Vagina (tissue), 2 donors: Measurements from ENCODE around the gene CABP5.

Source experiments
- POLR2AphosphoS5 ChIP-seq, 2 donors: sonication (generic); formaldehyde crosslinking; IDR thresholded peaks; one replicate each; pipeline ENCODE4 v1.9.0; 2017; ENCODE audit warnings: antibody characterized with exemption in 2 of 2, mild to moderate bottlenecking in 2 of 2, low read depth in 1 of 2; ENCODE audit not compliant: insufficient read depth in 1 of 2
- TF ChIP-seq, protein P1 (sequence below), 3 experiments: fragments of 450-650 bp in 2 of 3; fragments of 200-600 bp in 1 of 3; sonication (generic) in 1 of 3; IDR thresholded peaks; one replicate each; pipeline ENCODE4 v1.5.1; 2017 to 2019; ENCODE audit warnings: antibody characterized with exemption in 3 of 3, mild to moderate bottlenecking in 2 of 3, moderate library complexity in 2 of 3

- TF ChIP-seq, protein P1, sequence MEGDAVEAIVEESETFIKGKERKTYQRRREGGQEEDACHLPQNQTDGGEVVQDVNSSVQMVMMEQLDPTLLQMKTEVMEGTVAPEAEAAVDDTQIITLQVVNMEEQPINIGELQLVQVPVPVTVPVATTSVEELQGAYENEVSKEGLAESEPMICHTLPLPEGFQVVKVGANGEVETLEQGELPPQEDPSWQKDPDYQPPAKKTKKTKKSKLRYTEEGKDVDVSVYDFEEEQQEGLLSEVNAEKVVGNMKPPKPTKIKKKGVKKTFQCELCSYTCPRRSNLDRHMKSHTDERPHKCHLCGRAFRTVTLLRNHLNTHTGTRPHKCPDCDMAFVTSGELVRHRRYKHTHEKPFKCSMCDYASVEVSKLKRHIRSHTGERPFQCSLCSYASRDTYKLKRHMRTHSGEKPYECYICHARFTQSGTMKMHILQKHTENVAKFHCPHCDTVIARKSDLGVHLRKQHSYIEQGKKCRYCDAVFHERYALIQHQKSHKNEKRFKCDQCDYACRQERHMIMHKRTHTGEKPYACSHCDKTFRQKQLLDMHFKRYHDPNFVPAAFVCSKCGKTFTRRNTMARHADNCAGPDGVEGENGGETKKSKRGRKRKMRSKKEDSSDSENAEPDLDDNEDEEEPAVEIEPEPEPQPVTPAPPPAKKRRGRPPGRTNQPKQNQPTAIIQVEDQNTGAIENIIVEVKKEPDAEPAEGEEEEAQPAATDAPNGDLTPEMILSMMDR (IDR thresholded peaks at IDR 0.05), result no peak
- no peak for TF ChIP-seq POLR2AphosphoS5 (IDR thresholded peaks at IDR 0.05; ENCODE audit: insufficient read depth in 1 of 2, low read depth in 1 of 2)
Observed at GRCh38 chr19:48023011-48023410, 20.9 kb downstream of the CABP5 start.
